ENCODE measurements around the gene CSHL1.
"Not testable (repeated sequence)": the region's sequence is repeated elsewhere in the genome, so short reads cannot be mapped to it uniquely, and the experiment has no call there.

DNA sequence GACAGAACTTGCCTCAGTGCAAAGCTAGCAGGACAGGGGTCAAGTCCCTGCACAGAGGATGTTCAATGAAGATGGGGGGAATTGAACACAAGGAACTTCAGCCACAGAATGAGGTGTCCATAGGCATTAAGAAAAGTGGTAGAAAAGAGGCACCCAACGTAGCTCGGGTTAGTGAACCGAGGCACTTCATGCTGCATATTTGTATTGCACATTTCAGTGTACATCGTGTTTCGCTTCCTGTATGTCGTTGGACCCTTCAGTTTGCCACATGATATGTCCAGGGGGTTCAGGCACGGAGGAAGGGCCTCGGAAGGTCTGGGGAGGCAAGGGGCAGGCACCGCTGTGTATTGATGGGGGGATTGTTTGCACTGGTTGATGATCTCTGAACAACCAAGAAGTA is 32.6 kb downstream of the CSHL1 start:
- not testable (repeated sequence) for TF ChIP-seq POLR2AphosphoS5 (IDR thresholded peaks at IDR 0.05; ENCODE audit: low read depth, low read length); TAF1 (IDR thresholded peaks at IDR 0.05; ENCODE audit: borderline replicate concordance, low read depth, low read length)

Data from GM12892 (cell line).